ENCODE data around the gene MMEL1. TPM values are rescaled to one million over a fixed set of nuclear protein-coding genes. Genes with fewer than 3 reads are reported as not detected.
A peak's percentile ranks its signal among the peaks of the same experiment; 100 is the strongest.

MMEL1 gene
- total RNA-seq, 6 donors from 2014 or later, result 2.9 to 5.5 (median 5.1) TPM; not detected in 2

DNA sequence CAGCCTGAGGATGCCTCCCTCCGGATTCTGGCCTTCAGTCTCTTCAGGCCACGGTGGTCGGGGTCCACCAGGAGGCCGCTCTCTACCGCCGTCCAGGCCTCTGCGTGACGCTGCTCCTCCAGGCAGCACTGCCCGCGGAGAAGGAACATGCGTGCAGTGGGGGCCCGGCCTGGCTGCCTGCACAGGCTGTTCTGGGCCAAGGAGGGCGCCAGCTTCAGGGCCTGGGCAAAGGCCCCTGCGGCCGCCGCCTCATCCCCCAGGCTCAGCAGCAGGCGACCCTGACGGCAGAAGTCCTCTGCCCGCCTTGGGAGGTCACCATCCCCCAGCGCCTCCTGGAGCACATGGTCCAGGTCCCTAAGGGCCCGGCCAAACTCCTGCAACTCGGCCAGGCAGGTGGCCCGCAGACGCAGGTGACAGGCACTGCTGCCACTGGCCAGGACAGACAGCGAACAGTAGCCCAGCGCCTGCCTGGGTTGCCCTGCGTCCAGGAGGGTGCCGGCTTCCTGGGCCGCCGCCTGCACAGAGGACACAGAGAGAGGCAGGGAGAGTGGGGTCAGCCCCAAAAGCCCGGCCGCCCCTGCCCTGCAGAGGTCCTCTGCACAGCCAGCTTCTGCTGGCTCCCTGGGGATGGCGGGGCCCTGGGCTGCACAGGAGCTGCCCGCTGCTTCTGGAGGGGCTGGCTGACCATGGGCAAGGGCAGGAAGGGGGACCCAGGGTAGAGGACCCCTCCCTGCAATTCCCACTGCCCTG is 8.7 kb upstream of the MMEL1 start:
- Histone ChIP-seq H3K9me3 (peaks cover 3 to 13% (median 4%) of the 10 kb centered on the region in 4 donors), H3K36me3 (no peaks in the 10 kb centered on the region), H3K27ac (peak overlapping the region; percentile 88 to 93 (median 92)), H3K4me3 (peak overlapping the region in 3 of 4 donors; percentile 80 to 95 (median 88)), H3K27me3 (no peaks in the 10 kb centered on the region), H3K4me1 (peaks cover 15 to 24% (median 16%) of the 10 kb centered on the region in 4 donors)
- no peak for TF ChIP-seq POLR2A (IDR thresholded peaks at IDR 0.05)
- ATAC-seq (ENCODE audit: low FRiP score in 2 of 2), result no peak
- 93 to 100% methylated on average over 14 to 22 of the region's 34 CpGs for WGBS, 2 donors
- DNase-seq, result peak in 1 of 2 donors; percentile 80

DNA sequence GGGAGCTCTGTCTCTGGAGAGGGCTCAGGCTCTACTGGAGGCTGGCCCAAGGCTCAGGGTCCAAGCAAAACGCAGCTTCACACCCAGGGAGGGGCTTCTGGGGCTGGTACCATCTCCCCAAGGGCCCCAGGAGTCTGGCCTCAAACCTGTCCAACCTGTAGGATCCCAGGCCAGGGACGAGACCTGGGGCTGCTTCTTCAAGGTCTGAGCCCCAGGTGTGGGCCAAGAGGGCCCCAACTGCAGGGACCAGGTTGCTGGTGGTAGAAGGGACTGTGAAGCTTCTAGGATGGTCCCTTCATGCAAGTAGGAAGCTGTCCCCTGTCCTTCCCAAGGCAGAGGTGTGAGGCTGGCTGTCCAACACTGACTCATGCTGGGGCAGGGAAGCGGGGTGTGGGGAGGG is 7.8 kb upstream of the MMEL1 start:
- Histone ChIP-seq H3K4me1 (peaks cover 15 to 24% (median 16%) of the 10 kb centered on the region in 4 donors), H3K4me3 (no peak overlapping the region), H3K36me3 (no peaks in the 10 kb centered on the region), H3K27ac (no peak overlapping the region), H3K9me3 (peaks cover 0 to 8% (median 4%) of the 10 kb centered on the region in 4 donors), H3K27me3 (no peaks in the 10 kb centered on the region)
- ATAC-seq (ENCODE audit: low FRiP score in 2 of 2) (no peak), DNase-seq (peak in 1 of 2 donors; percentile 2)
- TF ChIP-seq EP300 (IDR thresholded peaks at IDR 0.05) (no peak), POLR2AphosphoS5 (IDR thresholded peaks at IDR 0.05) (no peak), POLR2A (IDR thresholded peaks at IDR 0.05) (no peak)
- TF ChIP-seq, protein P1, sequence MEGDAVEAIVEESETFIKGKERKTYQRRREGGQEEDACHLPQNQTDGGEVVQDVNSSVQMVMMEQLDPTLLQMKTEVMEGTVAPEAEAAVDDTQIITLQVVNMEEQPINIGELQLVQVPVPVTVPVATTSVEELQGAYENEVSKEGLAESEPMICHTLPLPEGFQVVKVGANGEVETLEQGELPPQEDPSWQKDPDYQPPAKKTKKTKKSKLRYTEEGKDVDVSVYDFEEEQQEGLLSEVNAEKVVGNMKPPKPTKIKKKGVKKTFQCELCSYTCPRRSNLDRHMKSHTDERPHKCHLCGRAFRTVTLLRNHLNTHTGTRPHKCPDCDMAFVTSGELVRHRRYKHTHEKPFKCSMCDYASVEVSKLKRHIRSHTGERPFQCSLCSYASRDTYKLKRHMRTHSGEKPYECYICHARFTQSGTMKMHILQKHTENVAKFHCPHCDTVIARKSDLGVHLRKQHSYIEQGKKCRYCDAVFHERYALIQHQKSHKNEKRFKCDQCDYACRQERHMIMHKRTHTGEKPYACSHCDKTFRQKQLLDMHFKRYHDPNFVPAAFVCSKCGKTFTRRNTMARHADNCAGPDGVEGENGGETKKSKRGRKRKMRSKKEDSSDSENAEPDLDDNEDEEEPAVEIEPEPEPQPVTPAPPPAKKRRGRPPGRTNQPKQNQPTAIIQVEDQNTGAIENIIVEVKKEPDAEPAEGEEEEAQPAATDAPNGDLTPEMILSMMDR (IDR thresholded peaks at IDR 0.05), result no peak
- WGBS, 2 donors, result 100% methylated on average over 2 of the region's 3 CpGs; no CpG with 5 or more reads in 1 of the 2 donors

DNA sequence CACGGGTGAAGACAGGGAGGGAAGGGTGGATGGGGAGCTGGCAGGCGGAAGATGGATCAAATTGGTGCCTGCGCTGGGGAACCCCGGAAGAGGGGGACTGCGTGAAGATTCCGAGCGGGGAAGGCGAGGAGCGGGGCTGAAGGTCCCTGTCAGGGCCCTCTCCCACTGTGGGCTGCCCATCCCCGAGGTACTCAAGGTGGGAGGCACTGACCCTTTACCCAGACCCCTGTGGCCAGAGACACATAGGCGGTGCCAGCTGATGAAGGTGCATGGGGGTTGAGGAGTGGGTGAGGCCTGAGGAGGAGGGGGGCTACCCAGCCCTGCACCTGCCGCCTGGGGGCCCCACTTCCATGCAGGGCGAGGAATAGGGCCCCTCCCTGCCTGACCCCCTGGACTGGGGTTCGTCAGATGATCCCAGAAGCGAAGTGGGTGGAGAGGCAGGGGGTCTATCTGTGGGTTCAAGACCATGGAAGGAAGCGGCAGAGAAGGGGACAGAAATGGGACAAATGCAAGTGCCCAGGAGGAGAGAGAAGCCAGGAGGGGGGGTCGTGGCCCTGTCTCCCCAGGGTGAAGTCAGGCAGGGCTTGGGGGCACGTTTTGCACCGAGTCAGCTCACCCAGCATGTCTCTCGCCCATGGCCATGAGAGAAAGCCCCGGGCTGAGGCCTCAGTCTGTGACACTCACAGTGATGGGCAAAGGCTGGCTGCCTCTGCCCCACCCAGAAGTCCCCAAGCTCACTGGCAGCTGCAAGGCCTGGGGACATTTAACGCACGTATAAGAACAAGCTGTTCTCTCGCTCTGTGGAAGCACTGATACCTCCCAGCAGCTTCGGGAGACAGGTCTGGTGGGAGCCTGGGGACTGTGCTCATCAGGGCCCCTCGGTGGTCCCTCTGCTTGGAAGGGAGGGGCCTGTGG is 7.0 kb upstream of the MMEL1 start:
- peaks cover 0 to 8% (median 4%) of the 10 kb centered on the region in 4 donors for H3K9me3 ChIP-seq
- DNase-seq (peak in 1 of 2 donors; percentile 20), ATAC-seq (ENCODE audit: low FRiP score in 2 of 2) (no peak)
- no peak overlapping the region for H3K27ac ChIP-seq
- WGBS, 2 donors, result 81 to 84% methylated on average over 20 to 26 of the region's 26 CpGs
- H3K36me3 ChIP-seq, result no peaks in the 10 kb centered on the region
- H3K4me3 ChIP-seq, result no peak overlapping the region
- no peaks in the 10 kb centered on the region for H3K27me3 ChIP-seq
- TF ChIP-seq POLR2A (IDR thresholded peaks at IDR 0.05) (no peak), EP300 (IDR thresholded peaks at IDR 0.05) (no peak), POLR2AphosphoS5 (IDR thresholded peaks at IDR 0.05) (no peak)
- TF ChIP-seq, protein P1 (IDR thresholded peaks at IDR 0.05), result no peak
- H3K4me1 ChIP-seq, result peaks cover 15 to 24% (median 16%) of the 10 kb centered on the region in 4 donors

DNA sequence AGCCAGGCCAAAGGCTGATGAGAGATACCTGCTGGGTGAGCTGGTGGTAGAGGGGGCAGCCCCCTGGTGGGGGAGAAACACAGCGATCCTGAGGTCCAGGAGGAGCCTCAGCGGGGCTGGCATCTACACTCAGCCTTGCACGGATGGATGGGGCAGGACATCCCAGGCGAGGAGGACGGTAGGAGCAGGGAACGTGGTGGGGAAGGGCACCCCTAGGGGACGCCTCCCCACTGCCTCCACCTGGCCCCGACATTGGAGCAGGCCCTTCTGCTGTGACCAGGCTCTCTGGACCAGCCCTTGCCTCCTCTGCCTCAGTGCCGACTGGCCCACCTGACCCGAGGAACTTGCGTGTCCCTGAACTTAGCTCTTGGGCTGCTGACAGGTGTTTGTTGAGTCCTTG is 6.4 kb upstream of the MMEL1 start:
- Histone ChIP-seq H3K27me3 (no peaks in the 10 kb centered on the region), H3K4me1 (peaks cover 15 to 24% (median 16%) of the 10 kb centered on the region in 4 donors), H3K4me3 (no peak overlapping the region), H3K27ac (no peak overlapping the region), H3K9me3 (peaks cover 0 to 8% (median 4%) of the 10 kb centered on the region in 4 donors), H3K36me3 (no peaks in the 10 kb centered on the region)
- 58 to 64% methylated on average over 3 to 11 of the region's 11 CpGs for WGBS, 2 donors
- DNase-seq, result peak in 1 of 2 donors; percentile 43
- ATAC-seq (ENCODE audit: low FRiP score in 2 of 2), result no peak
- TF ChIP-seq POLR2A (IDR thresholded peaks at IDR 0.05) (no peak), POLR2AphosphoS5 (IDR thresholded peaks at IDR 0.05) (no peak), EP300 (IDR thresholded peaks at IDR 0.05) (no peak)
- TF ChIP-seq, protein P1 (IDR thresholded peaks at IDR 0.05), result no peak
